ENCODE results near the gene RPS15. TPM values are rescaled to one million over a fixed set of nuclear protein-coding genes. Genes with fewer than 3 reads are reported as not detected.

Gene RPS15
- total and polyA plus RNA-seq, 9 of the 15 experiments (the other 6 are each of a cell fraction or from before 2014, with no cell fraction given), result 605 to 2,791 (median 957) TPM

- no peak for TF ChIP-seq GTF2B (IDR thresholded peaks at IDR 0.05; ENCODE audit: extremely low read depth, insufficient read length)
- no peak for TF ChIP-seq ZNF121 (CRISPR knock-in tag; conservative IDR thresholded peaks at IDR 0.05)
- TF ChIP-seq JUND (IDR thresholded peaks at IDR 0.05; ENCODE audit: borderline replicate concordance, low read depth, low read length), result no peak
- TF ChIP-seq JUND (tag; IDR thresholded peaks at IDR 0.05; ENCODE audit: borderline replicate concordance, low read depth, low read length), result no peak
- TF ChIP-seq HLTF (IDR thresholded peaks at IDR 0.05), result no peak
- TF ChIP-seq ZNF717 (CRISPR knock-in tag; IDR thresholded peaks at IDR 0.05), result no peak
- no peak for TF ChIP-seq MTA2 (IDR thresholded peaks at IDR 0.05; ENCODE audit: low read depth)
- TF ChIP-seq SMARCA4 (IDR thresholded peaks at IDR 0.05), result no peak
- no peak for TF ChIP-seq BRD4 (IDR thresholded peaks at IDR 0.05)
- no peak for TF ChIP-seq SNIP1 (IDR thresholded peaks at IDR 0.05; ENCODE audit: low read depth)
- TF ChIP-seq ZNF586 (CRISPR knock-in tag; conservative IDR thresholded peaks at IDR 0.05), result no peak
- no peak for TF ChIP-seq ZNF79 (CRISPR knock-in tag; IDR thresholded peaks at IDR 0.05; ENCODE audit: low read depth)
- TF ChIP-seq ZNF316 (IDR thresholded peaks at IDR 0.05), result no peak
- no peak for TF ChIP-seq EWSR1 (IDR thresholded peaks at IDR 0.05; ENCODE audit: borderline replicate concordance, low read depth, partially characterized antibody)
- TF ChIP-seq ZNF644 (tag; IDR thresholded peaks at IDR 0.05; ENCODE audit: low read depth), result no peak
- no peak for TF ChIP-seq ARNT (IDR thresholded peaks at IDR 0.05)
- TF ChIP-seq ZNF239 (CRISPR knock-in tag; IDR thresholded peaks at IDR 0.05), result no peak
- TF ChIP-seq RERE (CRISPR knock-in tag; IDR thresholded peaks at IDR 0.05; ENCODE audit: borderline replicate concordance), result no peak
- TF ChIP-seq MEF2D (tag; conservative IDR thresholded peaks at IDR 0.05; ENCODE audit: low read depth), result no peak
- no peak for TF ChIP-seq ZSCAN32 (CRISPR knock-in tag; IDR thresholded peaks at IDR 0.05)
- no peak for TF ChIP-seq ZNF277 (CRISPR knock-in tag; IDR thresholded peaks at IDR 0.05; ENCODE audit: borderline replicate concordance)
- no peak for TF ChIP-seq ATF3 (IDR thresholded peaks at IDR 0.05)
- TF ChIP-seq ATF3 (CRISPR knock-in tag; conservative IDR thresholded peaks at IDR 0.05), result no peak
Measured at GRCh38 chr19:1401138-1401888, 36.9 kb upstream of the RPS15 start, which contains the start of gene GAMT (continued).

All from K562 (cell line).